ENCODE results near the gene RGL3.
A peak's percentile ranks its signal among the peaks of the same experiment; 100 is the strongest.
"Not testable (repeated sequence)": the region's sequence is repeated elsewhere in the genome, so short reads cannot be mapped to it uniquely, and the experiment has no call there.

Gene RGL3

DNA sequence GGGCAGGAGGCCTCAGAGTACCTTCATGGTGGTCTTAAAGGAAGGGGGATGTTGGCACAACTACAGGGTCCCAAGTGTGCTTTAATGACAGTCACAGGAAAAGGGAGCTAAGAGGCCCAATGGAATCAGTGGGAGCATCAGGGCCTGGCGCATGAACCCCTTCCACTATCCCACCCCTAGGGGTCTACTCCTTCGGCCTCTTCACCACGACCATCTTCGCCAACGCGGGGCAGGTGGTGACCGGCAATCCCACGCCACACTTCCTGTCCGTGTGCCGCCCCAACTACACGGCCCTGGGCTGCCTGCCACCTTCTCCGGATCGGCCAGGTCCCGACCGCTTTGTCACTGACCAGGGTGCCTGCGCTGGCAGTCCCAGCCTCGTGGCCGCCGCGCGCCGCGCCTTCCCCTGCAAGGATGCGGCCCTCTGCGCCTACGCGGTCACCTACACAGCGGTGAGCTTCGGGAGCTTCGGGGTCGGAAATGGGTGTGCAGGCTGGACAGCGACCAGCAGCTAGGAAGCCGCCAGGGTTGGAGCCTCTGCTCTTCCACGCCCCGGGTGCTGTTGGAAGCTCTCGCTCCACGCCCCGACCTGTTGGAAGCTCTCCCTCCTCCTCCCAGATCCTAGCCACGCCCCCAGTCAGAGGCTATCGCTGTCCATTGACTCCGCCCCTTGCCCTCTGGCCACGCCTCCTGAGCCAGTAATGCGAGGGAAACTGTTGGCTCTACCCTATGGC lies 57.9 kb downstream of the RGL3 start:
- H3K4me3 ChIP-seq (ENCODE audit: low read depth, low read length), result no peak overlapping the region
- TF ChIP-seq, protein P1, sequence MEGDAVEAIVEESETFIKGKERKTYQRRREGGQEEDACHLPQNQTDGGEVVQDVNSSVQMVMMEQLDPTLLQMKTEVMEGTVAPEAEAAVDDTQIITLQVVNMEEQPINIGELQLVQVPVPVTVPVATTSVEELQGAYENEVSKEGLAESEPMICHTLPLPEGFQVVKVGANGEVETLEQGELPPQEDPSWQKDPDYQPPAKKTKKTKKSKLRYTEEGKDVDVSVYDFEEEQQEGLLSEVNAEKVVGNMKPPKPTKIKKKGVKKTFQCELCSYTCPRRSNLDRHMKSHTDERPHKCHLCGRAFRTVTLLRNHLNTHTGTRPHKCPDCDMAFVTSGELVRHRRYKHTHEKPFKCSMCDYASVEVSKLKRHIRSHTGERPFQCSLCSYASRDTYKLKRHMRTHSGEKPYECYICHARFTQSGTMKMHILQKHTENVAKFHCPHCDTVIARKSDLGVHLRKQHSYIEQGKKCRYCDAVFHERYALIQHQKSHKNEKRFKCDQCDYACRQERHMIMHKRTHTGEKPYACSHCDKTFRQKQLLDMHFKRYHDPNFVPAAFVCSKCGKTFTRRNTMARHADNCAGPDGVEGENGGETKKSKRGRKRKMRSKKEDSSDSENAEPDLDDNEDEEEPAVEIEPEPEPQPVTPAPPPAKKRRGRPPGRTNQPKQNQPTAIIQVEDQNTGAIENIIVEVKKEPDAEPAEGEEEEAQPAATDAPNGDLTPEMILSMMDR (IDR thresholded peaks at IDR 0.05; ENCODE audit: low read depth, low read length), result no peak
- H3K36me3 ChIP-seq, result peaks cover 4% of the 10 kb centered on the region; the same call in 1 of the 2 replicates
- no peaks in the 10 kb centered on the region for H3K27me3 ChIP-seq
- DNase-seq, result peak; percentile 63
- H3K4me1 ChIP-seq, result no peaks in the 10 kb centered on the region
- no peaks in the 10 kb centered on the region for H3K9me3 ChIP-seq

DNA sequence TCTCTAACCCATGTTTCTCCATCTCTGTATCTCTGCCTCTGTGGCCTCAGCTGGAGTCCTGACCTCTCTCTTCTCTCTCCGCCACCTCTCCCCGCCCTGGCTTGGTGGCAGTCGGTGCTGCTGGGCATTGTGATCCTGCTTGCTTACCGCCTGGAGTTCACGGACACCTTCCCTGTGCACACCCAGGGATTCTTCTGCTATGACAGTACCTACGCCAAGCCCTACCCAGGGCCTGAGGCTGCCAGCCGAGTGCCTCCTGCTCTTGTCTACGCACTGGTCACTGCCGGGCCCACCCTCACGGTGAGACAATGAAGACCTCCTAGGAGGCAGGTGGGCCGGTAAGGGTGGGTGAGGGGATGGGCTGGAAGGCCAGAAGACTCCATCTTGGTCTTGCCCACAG lies 59.7 kb downstream of the RGL3 start:
- H3K9me3 ChIP-seq, result no peaks in the 10 kb centered on the region
- peaks cover 4% of the 10 kb centered on the region; the same call in 1 of the 2 replicates for H3K36me3 ChIP-seq
- H3K4me1 ChIP-seq, result peaks cover 4% of the 10 kb centered on the region; the same call in 1 of the 2 replicates
- TF ChIP-seq, protein P1 (IDR thresholded peaks at IDR 0.05; ENCODE audit: low read depth, low read length), result no peak
- H3K27me3 ChIP-seq, result no peaks in the 10 kb centered on the region
- DNase-seq, result no peak
- H3K4me3 ChIP-seq (ENCODE audit: low read depth, low read length), result no peak overlapping the region

- peaks cover 4% of the 10 kb centered on the region; the same call in 1 of the 2 replicates for H3K4me1 ChIP-seq
- DNase-seq, result no peak
- TF ChIP-seq, protein P1 (IDR thresholded peaks at IDR 0.05; ENCODE audit: low read depth, low read length), result no peak
- no peak overlapping the region for H3K4me3 ChIP-seq (ENCODE audit: low read depth, low read length)
- no peaks in the 10 kb centered on the region for H3K9me3 ChIP-seq
- H3K36me3 ChIP-seq, result peaks cover 4% of the 10 kb centered on the region; the same call in 1 of the 2 replicates
- H3K27me3 ChIP-seq, result no peaks in the 10 kb centered on the region
These were observed 62.2 kb downstream of the RGL3 start for GRCh38 chr19:11356676-11357550.

DNA sequence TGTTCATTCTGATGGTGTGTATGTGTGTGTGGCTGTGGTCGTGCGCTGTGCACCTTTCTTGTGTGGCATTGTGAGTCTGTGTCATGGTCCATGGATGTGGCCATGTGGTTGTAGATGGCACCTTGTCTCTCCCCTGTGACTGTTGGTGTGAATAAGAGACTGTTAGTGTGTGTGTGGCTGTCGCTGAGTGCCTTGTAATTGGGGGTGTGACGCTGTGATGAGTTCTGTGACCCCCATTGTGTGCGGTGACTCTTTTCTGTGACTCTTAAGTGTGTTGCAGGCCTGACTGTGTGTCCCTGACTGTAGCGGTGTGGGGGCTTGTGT lies 63.1 kb downstream of the RGL3 start:
- DNase-seq, result no peak
- no peaks in the 10 kb centered on the region; the same call in 1 of the 2 replicates for H3K36me3 ChIP-seq
- TF ChIP-seq, protein P1 (IDR thresholded peaks at IDR 0.05; ENCODE audit: low read depth, low read length), result no peak
- H3K9me3 ChIP-seq, result no peaks in the 10 kb centered on the region
- no peaks in the 10 kb centered on the region for H3K27me3 ChIP-seq
- H3K4me3 ChIP-seq (ENCODE audit: low read depth, low read length), result peak overlapping the region; percentile 59
- peaks cover 4% of the 10 kb centered on the region; the same call in 1 of the 2 replicates for H3K4me1 ChIP-seq

DNA sequence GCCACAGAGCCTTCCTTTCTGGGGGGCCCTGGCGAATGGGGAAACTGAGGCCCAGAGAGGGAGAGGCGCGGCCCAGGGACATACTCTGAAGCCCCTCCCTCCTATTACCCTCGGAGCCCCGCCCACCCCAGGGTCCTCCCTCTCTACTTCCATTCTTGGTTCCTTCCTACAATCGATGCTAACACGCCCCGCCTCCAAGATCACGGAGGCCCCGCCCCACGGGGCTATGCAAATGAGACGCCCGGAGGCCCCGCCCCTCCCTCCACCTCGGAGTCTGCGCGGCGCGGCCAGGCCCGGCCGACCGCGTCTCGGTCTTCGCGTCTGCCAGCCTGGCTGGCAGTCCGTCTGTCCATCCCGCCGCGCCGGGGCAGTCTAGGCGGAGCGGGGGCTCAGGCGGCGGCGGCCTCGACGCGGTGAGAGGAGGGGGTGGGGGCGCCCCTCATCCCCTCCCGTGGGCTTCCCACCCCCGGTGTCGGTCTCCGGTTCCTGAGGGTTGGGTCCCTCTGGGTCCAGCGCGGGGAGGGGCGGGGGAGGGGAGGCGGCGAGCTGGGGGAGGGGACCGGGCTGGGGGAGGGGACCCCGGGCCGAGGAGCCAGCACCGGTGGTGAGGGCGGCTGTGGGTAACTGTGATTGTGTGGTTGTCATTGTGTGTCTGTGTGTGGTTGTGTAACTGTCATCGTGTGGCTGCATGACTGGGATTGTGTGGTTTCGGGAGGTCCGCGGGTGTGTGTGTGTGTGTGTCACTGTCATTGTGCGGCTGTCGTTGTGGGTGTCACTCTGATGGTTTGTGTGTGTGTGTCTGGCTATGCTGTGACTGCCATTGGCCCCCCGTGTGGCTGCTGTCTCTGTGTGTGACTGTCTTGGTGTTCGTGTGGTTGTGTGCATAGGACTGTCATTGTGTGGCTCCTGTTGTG lies 63.7 kb downstream of the RGL3 start, which contains the start of gene PLPPR2:
Gene PLPPR2 (plus strand): TSS at position 273 of the 914 bp plus-strand sequence. CDS start 2,242 bp downstream, outside the sequence.
- no peaks in the 10 kb centered on the region for H3K9me3 ChIP-seq
- no peaks in the 10 kb centered on the region for H3K27me3 ChIP-seq
- peak within 1 kb of the TSS; percentile 59 for H3K4me3 ChIP-seq (ENCODE audit: low read depth, low read length)
- DNase-seq, result peak; percentile 99
- TF ChIP-seq, protein P1 (IDR thresholded peaks at IDR 0.05; ENCODE audit: low read depth, low read length), result no peak
- H3K4me1 ChIP-seq, result peaks cover 4% of the 10 kb centered on the region; the same call in 1 of the 2 replicates
- no peaks in the 10 kb centered on the region; the same call in 1 of the 2 replicates for H3K36me3 ChIP-seq

- H3K9me3 ChIP-seq; H3K27me3 ChIP-seq; H3K4me1 ChIP-seq; H3K36me3 ChIP-seq; DNase-seq; H3K4me3 ChIP-seq (ENCODE audit: low read depth, low read length): not testable (repeated sequence)
These were observed 65.0 kb downstream of the RGL3 start for GRCh38 chr19:11354102-11354501.
